ENCODE measurements around the gene DNASE1L2. TPM values are rescaled to one million over a fixed set of nuclear protein-coding genes. Genes with fewer than 3 reads are reported as not detected.
A peak's percentile ranks its signal among the peaks of the same experiment; 100 is the strongest.
"Not testable (repeated sequence)": the region's sequence is repeated elsewhere in the genome, so short reads cannot be mapped to it uniquely, and the experiment has no call there.

Gene DNASE1L2
- total RNA-seq, 1 donor from 2014 or later = 1.3 TPM

DNA sequence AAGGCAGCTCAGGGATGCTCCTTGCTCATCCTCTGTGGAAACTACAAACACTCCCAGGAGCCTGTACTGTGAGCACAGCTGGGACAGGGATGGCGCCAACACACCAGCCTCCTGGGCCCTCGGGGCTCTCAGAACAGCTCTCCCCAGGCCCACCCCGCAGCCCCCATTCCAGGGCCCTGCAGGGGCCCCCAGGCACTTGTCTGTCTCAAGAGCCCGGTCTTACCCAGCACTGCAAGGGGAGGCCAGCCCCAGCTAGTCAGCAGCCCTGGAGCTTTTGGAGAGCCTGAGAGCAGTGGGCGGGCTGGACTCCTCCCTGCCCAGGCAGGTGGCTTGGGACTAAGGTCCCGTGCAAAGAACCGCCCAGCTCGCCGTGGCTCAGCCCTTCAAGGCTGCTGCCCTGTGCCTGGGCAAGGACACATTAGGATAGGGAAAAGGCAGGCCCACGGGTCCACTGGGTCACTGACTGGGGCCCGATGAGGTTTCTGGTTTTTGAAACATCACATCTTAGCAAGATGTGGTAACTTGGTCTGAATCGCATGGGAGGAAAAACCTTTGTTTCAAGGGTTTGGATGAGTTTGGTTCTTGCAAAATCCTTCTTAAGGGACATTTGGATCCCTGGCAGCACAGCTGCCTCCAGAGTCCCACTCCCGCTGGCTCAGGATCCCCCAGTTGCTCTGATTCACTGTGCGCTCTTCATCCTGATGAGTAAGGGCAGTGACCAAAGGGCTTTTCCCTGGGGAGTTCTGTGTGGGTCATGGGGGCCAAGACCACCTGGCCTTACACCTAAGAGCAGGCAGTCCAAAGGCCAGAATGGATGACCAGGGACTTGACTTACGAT is 2.8 kb downstream of the DNASE1L2 start:
- DNase-seq = no peak

DNA sequence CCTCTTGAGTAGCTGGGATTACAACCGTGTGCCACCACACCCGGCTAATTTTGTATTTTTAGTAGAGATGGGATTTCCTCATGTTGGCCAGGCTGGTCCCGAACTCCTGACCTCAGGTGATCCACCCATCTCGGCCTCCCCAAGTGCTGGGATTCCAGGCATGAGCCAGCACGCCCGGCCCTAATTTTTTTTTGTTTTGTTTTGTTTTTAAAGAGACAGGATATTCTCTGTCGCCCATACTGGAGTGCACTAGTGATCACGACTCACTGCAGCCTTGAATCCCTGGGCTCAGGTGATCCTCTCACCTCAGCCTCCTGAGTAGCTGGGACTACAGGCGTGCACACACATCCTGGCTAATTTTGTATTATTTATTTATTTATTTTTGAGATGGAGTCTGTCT is 4.1 kb downstream of the DNASE1L2 start:
- DNase-seq = not testable (repeated sequence)

- no peak for DNase-seq
Observed at GRCh38 chr16:2242598-2242997, 6.4 kb downstream of the DNASE1L2 start.

- no peak for DNase-seq
Observed at GRCh38 chr16:2243031-2243528, 6.8 kb downstream of the DNASE1L2 start.

- DNase-seq = no peak
Observed at GRCh38 chr16:2243781-2244180, 7.5 kb downstream of the DNASE1L2 start.

- no peak for DNase-seq
Observed at GRCh38 chr16:2244301-2244700, 8.1 kb downstream of the DNASE1L2 start.

DNA sequence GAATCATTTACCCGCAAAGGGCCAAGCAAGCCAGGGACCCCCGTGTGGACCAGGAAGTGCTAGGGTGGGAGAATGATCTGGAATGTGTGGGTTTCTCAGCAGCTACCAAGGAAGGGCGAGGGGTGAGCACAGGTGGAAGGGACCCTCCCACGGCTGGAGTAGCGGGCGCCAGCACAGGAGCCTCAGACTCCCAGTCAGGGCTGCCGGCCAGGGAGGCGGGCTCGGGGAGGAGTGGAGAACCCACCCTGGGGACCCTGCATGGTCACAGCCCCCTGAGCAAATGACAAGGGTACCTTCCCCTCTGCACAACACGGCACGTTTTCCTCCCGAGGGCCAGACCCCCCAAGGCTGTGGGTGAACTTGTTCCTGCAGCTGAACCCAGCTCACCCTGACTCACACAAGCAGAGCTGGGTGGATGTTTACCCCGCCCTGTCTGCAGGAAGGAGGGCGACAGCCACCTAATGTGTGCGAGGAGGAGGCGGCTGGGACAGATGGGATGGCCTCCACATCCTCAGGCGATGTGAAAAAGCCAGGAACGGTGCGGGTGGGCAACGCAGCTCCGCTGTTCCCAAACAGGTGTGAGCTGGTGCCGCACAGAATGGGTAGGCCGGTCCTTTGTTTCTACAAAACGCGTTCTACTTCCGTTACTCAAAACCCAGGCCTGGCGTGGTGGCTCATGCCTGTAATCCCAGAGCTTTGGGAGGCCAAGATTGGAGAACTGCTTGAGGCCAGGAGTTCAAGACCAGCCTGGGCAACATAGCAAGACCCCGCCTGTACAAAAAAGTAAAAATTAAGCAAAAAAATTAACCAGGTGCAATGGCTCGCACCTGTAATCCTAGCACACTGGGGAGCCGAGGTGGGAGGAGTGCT is 8.9 kb downstream of the DNASE1L2 start:
- no peak for DNase-seq

DNA sequence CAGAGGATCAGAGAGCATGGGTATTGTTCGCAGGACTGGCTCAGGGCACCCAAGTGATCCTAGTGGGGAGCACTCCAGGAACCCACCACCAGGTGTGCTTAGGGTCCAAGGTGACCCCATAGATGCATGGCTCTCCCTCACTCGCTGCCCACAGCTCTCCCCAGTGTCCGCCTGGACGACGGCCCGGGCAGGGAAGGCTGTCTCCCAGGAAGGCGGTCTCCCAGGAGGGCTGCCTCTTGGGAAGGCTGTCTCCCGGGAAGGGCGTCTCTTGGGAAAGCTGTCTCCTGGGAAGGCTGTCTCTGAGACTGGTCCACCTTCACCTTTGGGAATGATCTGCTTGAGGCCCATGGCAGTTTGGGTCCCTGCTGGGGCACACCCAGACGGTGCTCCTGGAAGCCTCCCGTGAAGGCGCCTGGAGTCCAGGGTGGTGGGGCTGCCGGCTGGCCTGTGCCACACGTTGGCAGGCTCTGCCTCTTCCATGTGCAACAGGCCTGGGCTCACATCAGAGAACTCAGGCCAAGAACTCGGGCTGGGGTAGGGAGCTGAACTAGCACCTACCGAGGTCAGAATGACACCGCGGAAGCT is 10.1 kb downstream of the DNASE1L2 start:
- DNase-seq = no peak

DNA sequence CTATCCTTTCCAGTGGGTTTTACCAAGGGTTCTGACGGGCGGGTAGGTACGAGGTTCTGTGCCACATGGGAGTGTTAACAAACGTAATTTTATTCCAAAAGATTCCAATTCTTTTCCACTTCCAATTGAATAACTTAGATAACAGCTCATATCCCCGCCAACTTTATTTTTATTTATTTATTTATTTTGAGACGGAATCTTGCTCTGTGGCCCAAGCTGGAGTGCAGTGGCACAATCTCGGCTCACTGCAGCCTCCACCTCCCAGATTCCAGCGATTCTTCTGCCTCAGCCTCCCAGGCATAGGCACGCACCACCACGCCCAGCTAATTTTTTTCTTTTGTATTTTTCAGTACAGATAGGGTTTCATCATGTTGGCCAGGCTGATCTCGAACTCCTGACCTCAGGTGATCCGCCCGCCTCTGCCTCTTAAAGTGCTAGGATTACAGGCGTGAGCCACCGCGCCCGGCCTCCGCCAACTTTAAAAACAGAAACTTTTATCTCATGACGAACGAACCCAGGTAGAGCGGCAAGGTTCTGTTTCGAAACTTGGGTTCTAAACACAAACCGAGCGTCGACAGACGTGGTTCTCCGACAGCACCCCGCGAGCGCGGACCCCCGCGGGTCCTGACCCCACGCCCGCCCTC is 14.5 kb downstream of the DNASE1L2 start:
- DNase-seq = peak; percentile 39

DNA sequence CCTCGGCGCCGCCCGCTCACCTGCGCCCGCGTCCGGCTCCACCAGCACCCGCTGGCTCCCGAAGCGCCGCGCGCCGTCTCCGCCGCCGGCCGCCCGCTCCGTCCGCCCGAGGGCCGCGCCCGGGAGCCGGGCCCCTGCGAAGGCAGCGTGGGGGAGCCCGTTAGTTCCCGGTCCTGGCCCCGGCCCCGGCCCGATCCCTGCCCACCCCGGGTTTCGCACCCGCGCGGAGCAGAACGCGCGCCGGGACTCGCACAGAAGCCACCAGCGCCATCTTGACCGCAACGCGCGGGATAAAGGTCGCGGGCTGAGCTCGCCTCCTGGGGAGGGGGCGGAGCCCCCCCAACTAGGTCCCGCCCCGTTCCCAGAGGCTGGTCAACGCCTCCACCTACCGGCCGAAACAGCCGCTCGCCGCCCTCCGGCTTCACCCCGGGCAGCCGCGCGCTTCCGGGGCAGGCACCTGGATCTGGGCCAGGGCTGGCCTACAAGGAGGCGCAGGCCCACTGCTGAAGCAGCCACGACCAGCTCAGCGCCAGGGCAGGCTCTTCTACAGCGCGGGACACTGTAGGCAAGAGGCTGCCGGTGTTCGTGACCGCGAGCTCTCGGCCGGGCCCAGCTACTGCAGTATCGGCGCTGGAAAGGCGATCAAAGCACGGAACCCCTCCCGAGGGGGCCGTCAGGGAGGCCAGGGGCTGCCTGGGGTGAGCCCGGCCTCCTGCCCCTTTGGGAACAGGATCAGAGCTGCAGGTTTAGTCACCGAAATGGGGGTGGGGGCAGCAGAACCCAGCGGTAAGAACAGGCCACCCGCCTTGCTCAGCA is 15.3 kb downstream of the DNASE1L2 start, which contains the start of gene ECI1:
ECI1 (minus strand) TSS at position 292 of the 816 bp plus-strand sequence; CDS start at position 271, 21 bp downstream.
- peak; percentile 97 for DNase-seq

DNA sequence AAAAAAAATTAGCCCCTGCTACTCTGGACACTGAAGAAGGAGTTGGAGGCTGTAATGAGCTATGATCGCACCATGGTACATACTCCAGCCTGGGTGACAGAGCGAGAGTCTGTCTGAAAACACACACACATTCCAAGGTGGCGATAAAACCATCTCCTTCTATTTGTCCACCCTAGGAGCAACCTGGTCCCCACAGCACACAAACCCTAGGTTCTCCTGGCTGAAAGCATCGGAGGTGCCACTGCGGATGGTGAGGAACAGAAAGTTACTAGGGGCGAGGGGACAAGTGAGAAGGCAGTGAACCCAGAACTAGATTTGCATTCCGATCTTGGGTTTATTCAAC is 16.5 kb downstream of the DNASE1L2 start:
- DNase-seq = no peak

DNA sequence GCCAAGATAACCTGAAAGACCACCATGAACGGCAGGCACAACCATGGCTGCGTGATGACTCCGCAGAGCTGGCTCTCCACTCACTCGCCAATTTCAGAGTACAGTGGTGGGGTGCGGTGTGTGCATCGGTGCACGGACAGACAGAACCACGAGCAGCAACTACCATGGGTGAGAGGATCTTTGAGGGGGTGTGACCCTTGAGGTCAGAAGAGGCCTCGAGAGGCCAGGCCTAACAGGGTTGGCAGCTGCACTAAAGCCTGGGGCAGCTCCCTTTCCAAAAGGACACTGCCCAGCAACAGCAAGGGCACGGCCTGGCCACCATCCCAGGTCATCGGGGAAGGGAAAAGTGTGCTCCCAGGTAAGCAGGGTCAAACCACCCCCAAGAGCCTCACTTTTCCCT is 17.0 kb downstream of the DNASE1L2 start:
- no peak for DNase-seq

DNA sequence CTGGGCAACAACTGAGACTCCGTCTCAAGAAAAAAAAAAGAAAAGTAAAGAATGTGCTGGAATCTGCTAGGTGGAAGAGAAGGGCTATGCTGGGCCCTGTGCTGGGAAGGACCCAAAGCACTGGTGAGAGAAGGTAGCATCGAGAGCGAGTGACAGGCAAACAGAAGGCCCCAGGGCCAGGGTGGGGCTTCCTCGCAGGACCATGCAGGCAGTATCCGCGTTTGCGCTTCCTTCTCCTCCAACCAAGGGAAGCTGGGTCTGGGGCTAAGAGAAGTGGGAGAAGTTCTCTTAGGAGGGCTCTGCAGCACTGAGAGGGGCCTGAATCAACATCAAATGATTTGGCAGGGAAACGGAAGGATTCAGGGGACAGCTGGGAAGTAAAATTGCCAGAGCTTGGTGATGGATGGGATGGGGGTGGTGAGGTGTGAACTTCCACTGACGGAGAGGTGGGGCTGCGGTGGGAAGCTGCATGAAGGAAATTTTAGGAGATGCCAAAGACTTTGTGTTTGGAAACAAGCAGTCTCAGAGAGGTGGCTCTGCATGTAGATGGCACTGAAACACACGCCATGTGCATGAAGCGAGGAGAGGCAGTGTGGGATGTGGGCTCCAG is 20.4 kb downstream of the DNASE1L2 start:
- no peak for DNase-seq

DNA sequence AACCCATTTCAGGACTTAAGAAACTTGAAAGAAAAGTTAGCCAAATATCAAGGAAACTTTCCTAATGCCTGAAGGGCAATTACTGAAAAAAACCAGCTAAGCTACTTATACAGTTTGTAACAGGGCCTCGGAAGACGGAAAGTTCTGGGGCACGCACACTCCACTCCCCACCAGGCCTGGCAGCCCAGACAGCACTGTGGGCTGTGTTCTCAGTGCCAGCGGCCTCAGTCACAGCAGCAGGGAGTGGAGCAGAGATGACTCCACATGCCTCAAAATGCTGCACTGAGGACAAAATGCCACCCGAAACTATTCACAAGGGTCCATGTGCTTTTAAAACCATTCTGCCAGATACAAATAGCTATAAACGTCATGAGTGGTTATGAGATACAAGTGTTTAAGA is 21.5 kb downstream of the DNASE1L2 start:
- DNase-seq = no peak

GRCh38 chr16:2258530-2258929 is 22.3 kb downstream of the DNASE1L2 start:
- not testable (repeated sequence) for DNase-seq

GRCh38 chr16:2260250-2260649 is 24.0 kb downstream of the DNASE1L2 start:
- no peak for DNase-seq

DNA sequence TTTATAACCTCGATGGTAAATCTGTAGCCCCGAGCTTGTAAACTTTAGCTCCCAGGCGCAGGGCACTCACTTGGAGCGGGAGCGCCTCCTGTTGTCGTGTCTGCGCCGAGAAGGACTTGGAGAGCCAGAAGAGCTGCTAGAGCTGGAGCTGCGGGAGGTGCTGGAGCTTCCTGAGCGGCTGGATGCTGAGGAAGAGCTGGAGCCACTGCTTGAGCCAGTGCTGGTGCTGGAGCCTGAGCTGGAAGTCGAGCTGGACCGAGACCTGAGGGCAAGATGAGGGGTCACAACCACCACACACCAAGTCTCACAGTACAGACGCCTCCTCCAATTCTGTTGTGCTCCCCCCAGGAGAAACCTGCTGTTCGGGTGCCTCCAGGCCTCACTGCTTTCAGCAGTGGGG is 26.8 kb downstream of the DNASE1L2 start:
- not testable (repeated sequence) for DNase-seq

DNA sequence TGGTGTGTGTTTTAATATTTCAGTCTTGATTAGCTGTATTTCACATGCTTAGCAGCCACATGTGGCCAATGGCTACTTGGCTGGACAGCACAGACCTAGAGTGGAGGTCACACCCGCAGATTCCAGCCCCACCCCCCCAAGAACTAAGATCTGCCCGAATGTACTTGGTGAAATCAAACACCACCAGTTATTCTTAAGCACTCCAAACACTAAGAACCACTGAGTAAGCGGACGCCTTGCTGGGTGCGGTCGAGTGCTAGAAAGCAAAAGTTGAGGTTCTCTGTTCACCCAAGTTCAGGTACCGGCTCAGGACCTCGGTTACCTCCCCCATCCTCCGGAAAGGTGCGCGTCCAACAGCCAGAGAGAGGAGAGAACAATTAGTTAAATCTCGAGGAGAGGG is 30.6 kb downstream of the DNASE1L2 start:
- DNase-seq = not testable (repeated sequence)

DNA sequence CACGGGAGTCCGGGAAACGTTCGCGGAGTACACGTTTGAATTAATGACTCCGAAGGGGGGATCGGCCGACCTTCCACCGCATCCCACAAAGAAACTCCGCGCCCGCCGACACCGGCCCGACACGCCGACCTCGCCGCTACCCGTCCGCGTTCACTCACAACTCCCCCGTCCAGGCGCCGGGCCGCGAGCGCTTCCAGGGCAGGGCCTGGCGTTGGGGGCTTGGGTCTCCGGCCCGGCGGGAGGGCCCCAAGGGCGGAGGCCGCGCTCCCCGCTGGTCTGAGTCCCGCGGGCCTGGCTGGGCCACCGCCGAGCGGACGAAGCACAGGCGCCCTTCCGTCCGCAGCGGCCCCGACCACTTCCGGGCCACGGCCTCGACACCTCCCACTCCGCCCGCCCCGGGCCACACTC is 31.3 kb downstream of the DNASE1L2 start:
- not testable (repeated sequence) for DNase-seq

- DNase-seq = peak; percentile 98
Observed at GRCh38 chr16:2267913-2268666, 31.8 kb downstream of the DNASE1L2 start, which contains the start of gene RNPS1. Gene RNPS1, minus strand, starts transcription at chr16:2268126. Its CDS starts 3,483 bp downstream, at chr16:2264643.

Measured in tongue (tissue), 2 donors.